OCI-LY7 (cell line): ENCODE measurements around the gene SPNS2. TPM values are rescaled to one million over a fixed set of nuclear protein-coding genes. Genes with fewer than 3 reads are reported as not detected.

Experiments used
- BruUV-seq: library from RNA; stranded (reverse); fragments of 400-500 nt; replicated peaks from 2 replicates; lab custom pipeline; 2021; lab: Mats Ljungman, UMichigan
- CTCF ChIA-PET: fragments of 300-600 bp; sonication (Branson Sonifier 250); formaldehyde crosslinking; loops from one replicate; lab custom pipeline; 2022; ENCODE audit warnings: antibody characterized with exemption; ENCODE audit not compliant: unreplicated experiment; lab: Charles Lee
- POLR2A ChIA-PET: fragments of 300-600 bp; sonication (Branson Sonifier 250); formaldehyde crosslinking; loops from one replicate; lab custom pipeline; 2022; ENCODE audit warnings: antibody characterized with exemption; lab: Charles Lee
- DNase-seq: peaks from one replicate; pipeline ENCODE4 v3.0.0-alpha.2; 2015; ENCODE audit warnings: low spot score
- H2AFZ ChIP-seq: fragments of 200-600 bp; sonication (generic), shearing (Covaris generic); 2 replicates; pipeline ENCODE4 v1.6.1; 2014; ENCODE audit warnings: mild to moderate bottlenecking, antibody characterized with exemption, low read length, moderate library complexity
- H3K27ac ChIP-seq: fragments of 200-600 bp; sonication (generic); 2 replicates; pipeline ENCODE4 v1.5.1; 2014; ENCODE audit warnings: mixed run types, low read depth, mild to moderate bottlenecking, moderate library complexity, low read length, inconsistent platforms; ENCODE audit not compliant: poor library complexity, severe bottlenecking
- H3K36me3 ChIP-seq: fragments of 200-600 bp; sonication (generic); 2 replicates; pipeline ENCODE4 v1.6.1; 2014; ENCODE audit warnings: mild to moderate bottlenecking, antibody characterized with exemption, low read length, moderate library complexity, mixed read lengths; ENCODE audit not compliant: insufficient read depth
- H3K4me1 ChIP-seq: fragments of 200-600 bp; sonication (generic); 2 replicates; pipeline ENCODE4 v1.5.1; 2014; ENCODE audit warnings: mild to moderate bottlenecking, low read length; ENCODE audit not compliant: insufficient read depth, poor library complexity, severe bottlenecking
- H3K4me2 ChIP-seq: fragments of 200-600 bp; sonication (generic); 2 replicates; pipeline ENCODE4 v1.6.1; 2014; ENCODE audit warnings: mild to moderate bottlenecking, low read length
- H3K4me3 ChIP-seq: fragments of 200-600 bp; sonication (generic); 2 replicates; pipeline ENCODE4 v1.5.1; 2014; ENCODE audit warnings: mild to moderate bottlenecking, low read depth, low read length; ENCODE audit not compliant: poor library complexity, severe bottlenecking
- H3K79me2 ChIP-seq: fragments of 200-600 bp; sonication (generic); 2 replicates; pipeline ENCODE4 v1.6.1; 2016; ENCODE audit warnings: low read depth, mild to moderate bottlenecking, low read length, moderate library complexity, mixed read lengths; ENCODE audit not compliant: insufficient read depth
- H3K9me2 ChIP-seq: fragments of 200-600 bp; sonication (generic); 2 replicates; pipeline ENCODE4 v1.6.1; 2016; ENCODE audit warnings: mild to moderate bottlenecking, low read length, mixed read lengths; ENCODE audit not compliant: insufficient read depth
- H3K9me3 ChIP-seq: fragments of 200-600 bp; sonication (generic); 2 replicates; pipeline ENCODE4 v1.6.1; 2014; ENCODE audit warnings: mild to moderate bottlenecking, mixed run types, low read length, mixed read lengths
- H4K20me1 ChIP-seq: fragments of 200-600 bp; sonication (generic); 2 replicates; pipeline ENCODE4 v1.6.1; 2014; ENCODE audit warnings: mild to moderate bottlenecking, antibody characterized with exemption, low read length, moderate library complexity, mixed read lengths; ENCODE audit not compliant: insufficient read depth
- EZH2phosphoT487 ChIP-seq: fragments of 200-600 bp; sonication (generic); IDR thresholded peaks from 2 replicates; pipeline ENCODE4 v1.6.1; 2018; ENCODE audit warnings: low read depth, borderline replicate concordance, mild to moderate bottlenecking, mixed run types, antibody characterized with exemption, low read length, moderate library complexity, mixed read lengths
- intact Hi-C: fragments of 100-400 bp; cut with micrococcal nuclease; formaldehyde crosslinking; loops from one replicate; pipeline ENCODE4 v1.10.0; 2022; ENCODE audit not compliant: unreplicated experiment
- total RNA-seq, 2 experiments: library from RNA; depleted of rRNA in 1 of 2; stranded (reverse); fragments of >200 nt in 1 of 2; shearing (Covaris generic) in 1 of 2; gene quantifications; 2 replicates each; pipeline ENCODE4 v1.2.3, GENCODE V29; 2014 to 2022
- TF ChIP-seq, protein P1 (sequence below): fragments of 200-600 bp; sonication (generic); conservative IDR thresholded peaks from 2 replicates; pipeline ENCODE4 v1.5.1; 2014; ENCODE audit warnings: mild to moderate bottlenecking, antibody characterized with exemption, low read length, moderate library complexity, mixed read lengths

Gene SPNS2
- total RNA-seq, 2 experiments from 2014 or later, result 1.6 to 5.4 TPM

DNA sequence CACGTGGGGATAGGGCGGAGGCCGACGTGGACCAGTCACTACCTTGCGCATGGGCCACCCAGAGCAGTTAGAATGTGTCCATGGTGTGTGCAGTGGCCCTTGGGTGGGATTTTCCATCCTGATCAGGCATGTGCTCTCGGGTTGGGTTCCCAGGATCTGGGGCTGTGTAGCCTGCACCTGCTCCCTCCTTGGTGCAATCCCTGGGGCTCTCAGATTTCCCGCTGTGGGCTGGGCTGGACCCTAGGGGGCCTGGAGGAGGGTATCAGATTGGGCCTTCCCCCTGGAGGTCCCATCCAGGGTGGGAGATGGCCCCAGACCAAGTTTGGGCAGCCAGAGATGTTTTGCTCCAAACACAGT lies 86.9 kb downstream of the SPNS2 start:
- Histone ChIP-seq H3K4me2 (no peak overlapping the region), H3K4me1 (no peaks in the 10 kb centered on the region), H3K36me3 (no peaks in the 10 kb centered on the region), H3K4me3 (no peak overlapping the region), H4K20me1 (no peaks in the 10 kb centered on the region), H2AFZ (no peak overlapping the region), H3K9me3 (no peaks in the 10 kb centered on the region), H3K27ac (no peak overlapping the region), H3K9me2 (no peaks in the 10 kb centered on the region), H3K79me2 (no peaks in the 10 kb centered on the region)
- CTCF ChIA-PET, result no interaction called here
- TF ChIP-seq, protein P1, sequence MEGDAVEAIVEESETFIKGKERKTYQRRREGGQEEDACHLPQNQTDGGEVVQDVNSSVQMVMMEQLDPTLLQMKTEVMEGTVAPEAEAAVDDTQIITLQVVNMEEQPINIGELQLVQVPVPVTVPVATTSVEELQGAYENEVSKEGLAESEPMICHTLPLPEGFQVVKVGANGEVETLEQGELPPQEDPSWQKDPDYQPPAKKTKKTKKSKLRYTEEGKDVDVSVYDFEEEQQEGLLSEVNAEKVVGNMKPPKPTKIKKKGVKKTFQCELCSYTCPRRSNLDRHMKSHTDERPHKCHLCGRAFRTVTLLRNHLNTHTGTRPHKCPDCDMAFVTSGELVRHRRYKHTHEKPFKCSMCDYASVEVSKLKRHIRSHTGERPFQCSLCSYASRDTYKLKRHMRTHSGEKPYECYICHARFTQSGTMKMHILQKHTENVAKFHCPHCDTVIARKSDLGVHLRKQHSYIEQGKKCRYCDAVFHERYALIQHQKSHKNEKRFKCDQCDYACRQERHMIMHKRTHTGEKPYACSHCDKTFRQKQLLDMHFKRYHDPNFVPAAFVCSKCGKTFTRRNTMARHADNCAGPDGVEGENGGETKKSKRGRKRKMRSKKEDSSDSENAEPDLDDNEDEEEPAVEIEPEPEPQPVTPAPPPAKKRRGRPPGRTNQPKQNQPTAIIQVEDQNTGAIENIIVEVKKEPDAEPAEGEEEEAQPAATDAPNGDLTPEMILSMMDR, result no peak
- TF ChIP-seq EZH2phosphoT487, result no peak
- no TSS peak for BruUV-seq
- POLR2A ChIA-PET, result no interaction called here
- DNase-seq, result no peak
- intact Hi-C loops, result no loop called here

DNA sequence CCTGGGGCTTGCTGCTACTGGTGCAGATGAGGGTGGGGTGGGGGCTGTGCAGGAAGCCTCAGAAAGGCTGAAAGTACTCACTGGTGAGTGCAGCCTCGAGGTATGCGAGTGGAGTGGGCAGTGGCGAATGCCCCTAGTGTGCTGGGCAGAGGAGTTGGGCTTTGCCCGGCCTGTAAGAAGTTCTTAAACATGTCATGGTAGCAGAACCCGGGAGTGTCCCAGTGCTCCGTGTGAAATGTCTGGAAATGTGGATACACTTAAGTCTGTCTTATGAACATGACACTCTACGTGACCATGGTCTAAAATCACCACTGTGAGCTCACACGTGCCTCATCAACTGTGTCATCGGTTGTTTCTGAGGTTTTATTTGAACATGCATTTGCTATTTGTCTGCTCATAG lies 87.4 kb downstream of the SPNS2 start:
- Histone ChIP-seq H2AFZ (no peak overlapping the region), H3K79me2 (no peaks in the 10 kb centered on the region), H3K36me3 (no peaks in the 10 kb centered on the region), H4K20me1 (no peaks in the 10 kb centered on the region), H3K4me3 (no peak overlapping the region), H3K27ac (no peak overlapping the region), H3K9me3 (no peaks in the 10 kb centered on the region), H3K4me1 (no peaks in the 10 kb centered on the region), H3K4me2 (no peak overlapping the region), H3K9me2 (no peaks in the 10 kb centered on the region)
- ChIA-PET CTCF (no interaction called here), POLR2A (no interaction called here)
- BruUV-seq, result no TSS peak
- TF ChIP-seq EZH2phosphoT487, result no peak
- TF ChIP-seq, protein P1, result no peak
- intact Hi-C loops, result no loop called here
- no peak for DNase-seq

DNA sequence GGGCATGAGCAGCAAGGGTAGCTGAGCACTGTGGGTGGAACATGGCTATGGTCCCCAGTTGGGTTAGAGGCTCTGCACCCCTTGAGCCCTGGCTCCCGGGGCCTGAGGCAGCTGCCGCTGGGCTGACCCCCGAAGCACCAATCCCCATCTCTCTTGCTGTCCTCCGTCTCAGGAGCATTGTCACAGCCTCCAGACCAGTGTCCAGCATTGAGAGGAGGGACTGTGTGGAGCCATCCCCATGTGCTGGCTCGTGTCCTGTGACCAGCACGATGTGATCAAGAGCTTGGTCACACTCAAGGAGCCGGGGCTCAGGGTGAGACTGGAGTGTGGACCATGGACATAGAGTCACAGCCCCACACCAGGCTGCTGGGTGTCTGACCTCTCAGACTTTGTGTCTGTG lies 88.5 kb downstream of the SPNS2 start:
- no TSS peak for BruUV-seq
- Histone ChIP-seq H3K9me3 (no peaks in the 10 kb centered on the region), H4K20me1 (no peaks in the 10 kb centered on the region), H3K4me2 (no peak overlapping the region), H3K27ac (no peak overlapping the region), H3K4me3 (no peak overlapping the region), H2AFZ (no peak overlapping the region), H3K79me2 (no peaks in the 10 kb centered on the region), H3K4me1 (no peaks in the 10 kb centered on the region), H3K36me3 (no peaks in the 10 kb centered on the region), H3K9me2 (no peaks in the 10 kb centered on the region)
- TF ChIP-seq EZH2phosphoT487, result no peak
- TF ChIP-seq, protein P1, result no peak
- ChIA-PET CTCF (no interaction called here), POLR2A (no interaction called here)
- intact Hi-C loops, result no loop called here
- no peak for DNase-seq
